SK-N-SH (cell line): ENCODE data around the gene DCAF8. TPM values are rescaled to one million over a fixed set of nuclear protein-coding genes. Genes with fewer than 3 reads are reported as not detected.

ENCODE experiments used
- CTCF ChIA-PET: fragments of 300-600, 350-600 bp; formaldehyde crosslinking; extraction: SDS; loops from one replicate; lab custom pipeline; 2021; lab: Yijun Ruan, JAX
- POLR2A ChIA-PET: fragments of 350-600 bp; sonication (Branson Sonifier 250); formaldehyde crosslinking; extraction: SDS; loops from one replicate; lab custom pipeline; 2020; ENCODE audit warnings: antibody characterized with exemption, inconsistent platforms; lab: Yijun Ruan, JAX
- DNase-seq: peaks from one replicate; pipeline ENCODE4 v3.0.0; 2012
- H2AFZ ChIP-seq: fragments of 200-600 bp; sonication (generic); 2 replicates; pipeline ENCODE4 v1.8.1; 2016; ENCODE audit warnings: antibody characterized with exemption, mild to moderate bottlenecking, low read depth
- H3F3A ChIP-seq: fragments of 200-600 bp; sonication (generic); replicated peaks from 2 replicates; pipeline ENCODE3; 2016; ENCODE audit warnings: antibody characterized with exemption, mild to moderate bottlenecking; ENCODE audit not compliant: insufficient read depth
- H3K27ac ChIP-seq, 2 experiments: fragments of 200-500 bp in 1 of 2; fragments of 200-600 bp in 1 of 2; sonication (Bioruptor generic) in 1 of 2; sonication (generic), shearing (Covaris generic) in 1 of 2; 2 replicates each; pipeline versions ENCODE4 v1.5.1 to v1.6.1; 2014 to 2016; ENCODE audit warnings: low read depth in 2 of 2, inconsistent platforms in 1 of 2, low read length in 1 of 2, mild to moderate bottlenecking in 1 of 2, mixed read lengths in 1 of 2
- H3K27me3 ChIP-seq: fragments of 200-600 bp; sonication (generic), shearing (Covaris generic); 2 replicates; pipeline ENCODE4 v1.6.1; 2016; ENCODE audit warnings: mixed run types; ENCODE audit not compliant: insufficient read depth
- H3K36me3 ChIP-seq, 2 experiments: fragments of 200-500 bp in 1 of 2; fragments of 200-600 bp in 1 of 2; sonication (Bioruptor generic) in 1 of 2; sonication (generic) in 1 of 2; replicated peaks in 1 of 2; 2 replicates each; pipeline versions ENCODE3 to v1.5.1; 2014 to 2016; ENCODE audit warnings: low read length in 1 of 2, mild to moderate bottlenecking in 1 of 2; ENCODE audit not compliant: insufficient read depth in 2 of 2, control insufficient read depth in 1 of 2
- H3K4me1 ChIP-seq, 2 experiments: fragments of 200-500 bp in 1 of 2; fragments of 200-600 bp in 1 of 2; sonication (Bioruptor generic) in 1 of 2; sonication (generic), shearing (Covaris generic) in 1 of 2; 2 replicates each; pipeline versions ENCODE4 v1.5.1 to v1.6.1; 2014 to 2016; ENCODE audit warnings: low read depth in 1 of 2, low read length in 1 of 2, mixed run types in 1 of 2; ENCODE audit not compliant: insufficient read depth in 2 of 2, control insufficient read depth in 1 of 2
- H3K4me2 ChIP-seq: fragments of 200-600 bp; sonication (generic), shearing (Covaris generic); 2 replicates; pipeline ENCODE4 v1.6.1; 2017; ENCODE audit warnings: mixed run types
- H3K4me3 ChIP-seq, 2 experiments: fragments of 200-500 bp in 1 of 2; fragments of 200-600 bp in 1 of 2; sonication (Bioruptor generic) in 1 of 2; sonication (generic), shearing (Covaris generic) in 1 of 2; 2 replicates each; pipeline versions ENCODE4 v1.5.1 to v1.8.1; 2014 to 2016; ENCODE audit warnings: low read depth in 2 of 2, inconsistent platforms in 1 of 2, low read length in 1 of 2, mild to moderate bottlenecking in 1 of 2, mixed read lengths in 1 of 2, moderate library complexity in 1 of 2
- H3K79me2 ChIP-seq: fragments of 200-600 bp; sonication (generic); 2 replicates; pipeline ENCODE4 v1.8.1; 2017; ENCODE audit warnings: mild to moderate bottlenecking; ENCODE audit not compliant: insufficient read depth
- H3K9ac ChIP-seq: fragments of 200-600 bp; sonication (generic); 2 replicates; pipeline ENCODE4 v1.6.1; 2017; ENCODE audit warnings: mixed run types
- H3K9me2 ChIP-seq: fragments of 200-600 bp; sonication (generic); 2 replicates; pipeline ENCODE4 v1.6.1; 2017; ENCODE audit warnings: mixed run types
- H3K9me3 ChIP-seq: fragments of 200-600 bp; sonication (generic); 2 replicates; pipeline ENCODE4 v1.6.1; 2017; ENCODE audit warnings: mixed run types, mild to moderate bottlenecking, moderate library complexity
- H4K20me1 ChIP-seq: fragments of 200-600 bp; sonication (generic); 2 replicates; pipeline ENCODE4 v1.6.1; 2017; ENCODE audit warnings: mild to moderate bottlenecking, mixed run types; ENCODE audit not compliant: insufficient read depth
- CHD2 ChIP-seq: fragments of 150-350 bp; IDR thresholded peaks from 2 replicates; pipeline ENCODE4 v1.6.1; 2018; ENCODE audit warnings: low read length; ENCODE audit not compliant: partially characterized antibody
- CTCF ChIP-seq: fragments of 200-600 bp; sonication (generic); IDR thresholded peaks from 2 replicates; pipeline ENCODE4 v1.6.1; 2017; ENCODE audit warnings: antibody characterized with exemption, mild to moderate bottlenecking, moderate library complexity
- EZH2phosphoT487 ChIP-seq: fragments of 200-600 bp; sonication (generic); IDR thresholded peaks from 2 replicates; pipeline ENCODE4 v1.6.1; 2017; ENCODE audit warnings: low read depth, mixed run types, mild to moderate bottlenecking, antibody characterized with exemption, moderate library complexity, borderline replicate concordance
- FOXJ3 ChIP-seq: sonication (generic); formaldehyde crosslinking; IDR thresholded peaks from 2 replicates; pipeline ENCODE4 v1.5.1; 2020; ENCODE audit warnings: mild to moderate bottlenecking, missing genetic modification reagents
- GABPA ChIP-seq: IDR thresholded peaks from 2 replicates; pipeline ENCODE4 v1.4.0; 2012; ENCODE audit warnings: low read depth, mild to moderate bottlenecking
- IRF3 ChIP-seq: fragments of 150-350 bp; IDR thresholded peaks from 2 replicates; pipeline ENCODE4 v1.6.1; 2016; ENCODE audit warnings: mild to moderate bottlenecking, low read depth, low read length
- MEF2A ChIP-seq: IDR thresholded peaks from 2 replicates; pipeline ENCODE4 v1.4.0; 2012; ENCODE audit warnings: low read depth, borderline replicate concordance
- MXI1 ChIP-seq: IDR thresholded peaks from 2 replicates; pipeline ENCODE4 v1.6.1; 2012; ENCODE audit warnings: mild to moderate bottlenecking, low read depth, low read length, improper control_type of control experiment
- NFIC ChIP-seq: IDR thresholded peaks from 2 replicates; pipeline ENCODE4 v1.4.0; 2012; ENCODE audit warnings: borderline replicate concordance
- POLR2AphosphoS5 ChIP-seq: IDR thresholded peaks from 2 replicates; pipeline ENCODE4 v1.6.1; 2012; ENCODE audit warnings: low read depth, low read length
- RAD21 ChIP-seq: IDR thresholded peaks from 2 replicates; pipeline ENCODE4 v1.6.1; 2012; ENCODE audit warnings: mild to moderate bottlenecking, low read length
- RCOR1 ChIP-seq: fragments of 150-350 bp; IDR thresholded peaks from 2 replicates; pipeline ENCODE4 v1.6.1; 2017; ENCODE audit warnings: antibody characterized with exemption, low read length
- RFX5 ChIP-seq: IDR thresholded peaks from 2 replicates; pipeline ENCODE4 v1.6.1; 2012; ENCODE audit warnings: mild to moderate bottlenecking, improper control_type of control experiment, low read length
- SIN3A ChIP-seq: IDR thresholded peaks from 2 replicates; pipeline ENCODE4 v1.6.1; 2012; ENCODE audit warnings: low read depth, mild to moderate bottlenecking, low read length, moderate library complexity, borderline replicate concordance
- SMC3 ChIP-seq: IDR thresholded peaks from 2 replicates; pipeline ENCODE4 v1.6.1; 2012; ENCODE audit warnings: low read depth, low read length, improper control_type of control experiment
- TAF1 ChIP-seq: IDR thresholded peaks from 2 replicates; pipeline ENCODE4 v1.6.1; 2012; ENCODE audit warnings: low read depth, mild to moderate bottlenecking, low read length, moderate library complexity, borderline replicate concordance
- TCF12 ChIP-seq: IDR thresholded peaks from 2 replicates; pipeline ENCODE4 v1.4.0; 2012
- TEAD4 ChIP-seq: IDR thresholded peaks from 2 replicates; pipeline ENCODE4 v1.4.0; 2012; ENCODE audit warnings: mild to moderate bottlenecking, borderline replicate concordance; ENCODE audit not compliant: insufficient read depth
- YY1 ChIP-seq: IDR thresholded peaks from 2 replicates; pipeline ENCODE4 v1.4.0; 2012; ENCODE audit warnings: low read depth, mild to moderate bottlenecking
- WGBS: methylation state at CpG from one replicate; pipeline ENCODE4 v1.1.6; 2017; ENCODE audit warnings: low lambda C conversion rate; 5-methylcytosine and 5-hydroxymethylcytosine counted together
- polyA plus RNA-seq, 3 experiments: library from polyadenylated mRNA; depleted of rRNA; stranded (reverse); fragments of >200 nt; gene quantifications; 2 replicates each; pipeline ENCODE4 v1.2.3, GENCODE V29; 2012
- TF ChIP-seq, protein P1 (sequence below): fragments of 150-350 bp; IDR thresholded peaks from 2 replicates; pipeline ENCODE4 v1.6.1; 2017; ENCODE audit warnings: antibody characterized with exemption, low read length, low read depth, borderline replicate concordance
- TF ChIP-seq, protein P2 (sequence below): IDR thresholded peaks from 2 replicates; pipeline ENCODE4 v1.6.1; 2012; ENCODE audit warnings: mild to moderate bottlenecking, low read depth, low read length, moderate library complexity
- TF ChIP-seq, protein P3 (sequence below): IDR thresholded peaks from 2 replicates; pipeline ENCODE4 v1.4.0; 2012; ENCODE audit warnings: low read depth
- TF ChIP-seq, protein P4 (sequence below): IDR thresholded peaks from 2 replicates; pipeline ENCODE4; 2012

DCAF8 gene
- polyA plus RNA-seq, 1 of the 3 experiments (the other 2 are of a cell fraction): 108 TPM

GRCh38 chr1:160193091-160193819 lies 69.1 kb downstream of the DCAF8 start:
- WGBS: 24% methylated on average over 11 of the region's 16 CpGs
- no peak overlapping the region for H3K9ac ChIP-seq
- TF ChIP-seq, protein P1, sequence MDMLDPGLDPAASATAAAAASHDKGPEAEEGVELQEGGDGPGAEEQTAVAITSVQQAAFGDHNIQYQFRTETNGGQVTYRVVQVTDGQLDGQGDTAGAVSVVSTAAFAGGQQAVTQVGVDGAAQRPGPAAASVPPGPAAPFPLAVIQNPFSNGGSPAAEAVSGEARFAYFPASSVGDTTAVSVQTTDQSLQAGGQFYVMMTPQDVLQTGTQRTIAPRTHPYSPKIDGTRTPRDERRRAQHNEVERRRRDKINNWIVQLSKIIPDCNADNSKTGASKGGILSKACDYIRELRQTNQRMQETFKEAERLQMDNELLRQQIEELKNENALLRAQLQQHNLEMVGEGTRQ: no peak; the same call in 1 of the 2 replicates
- TF ChIP-seq TEAD4 (no peak), GABPA (no peak), CTCF (peak; percentile 96), YY1 (no peak), SMC3 (peak; percentile 96), CHD2 (peak; percentile 96), RAD21 (peak; percentile 98), RCOR1 (no peak; the same call in 1 of the 2 replicates), POLR2AphosphoS5 (no peak), IRF3 (no peak), NFIC (no peak), RFX5 (peak; percentile 52; the same call in 1 of the 2 replicates), TCF12 (no peak), MEF2A (no peak), FOXJ3 (CRISPR knock-in tag) (no peak), SIN3A (0 out of 2 replicates have a peak, but pooled peaks have one; percentile 36), EZH2phosphoT487 (no peak), TAF1 (no peak), MXI1 (peak; percentile 54; the same call in 1 of the 2 replicates)
- TF ChIP-seq, protein P2, sequence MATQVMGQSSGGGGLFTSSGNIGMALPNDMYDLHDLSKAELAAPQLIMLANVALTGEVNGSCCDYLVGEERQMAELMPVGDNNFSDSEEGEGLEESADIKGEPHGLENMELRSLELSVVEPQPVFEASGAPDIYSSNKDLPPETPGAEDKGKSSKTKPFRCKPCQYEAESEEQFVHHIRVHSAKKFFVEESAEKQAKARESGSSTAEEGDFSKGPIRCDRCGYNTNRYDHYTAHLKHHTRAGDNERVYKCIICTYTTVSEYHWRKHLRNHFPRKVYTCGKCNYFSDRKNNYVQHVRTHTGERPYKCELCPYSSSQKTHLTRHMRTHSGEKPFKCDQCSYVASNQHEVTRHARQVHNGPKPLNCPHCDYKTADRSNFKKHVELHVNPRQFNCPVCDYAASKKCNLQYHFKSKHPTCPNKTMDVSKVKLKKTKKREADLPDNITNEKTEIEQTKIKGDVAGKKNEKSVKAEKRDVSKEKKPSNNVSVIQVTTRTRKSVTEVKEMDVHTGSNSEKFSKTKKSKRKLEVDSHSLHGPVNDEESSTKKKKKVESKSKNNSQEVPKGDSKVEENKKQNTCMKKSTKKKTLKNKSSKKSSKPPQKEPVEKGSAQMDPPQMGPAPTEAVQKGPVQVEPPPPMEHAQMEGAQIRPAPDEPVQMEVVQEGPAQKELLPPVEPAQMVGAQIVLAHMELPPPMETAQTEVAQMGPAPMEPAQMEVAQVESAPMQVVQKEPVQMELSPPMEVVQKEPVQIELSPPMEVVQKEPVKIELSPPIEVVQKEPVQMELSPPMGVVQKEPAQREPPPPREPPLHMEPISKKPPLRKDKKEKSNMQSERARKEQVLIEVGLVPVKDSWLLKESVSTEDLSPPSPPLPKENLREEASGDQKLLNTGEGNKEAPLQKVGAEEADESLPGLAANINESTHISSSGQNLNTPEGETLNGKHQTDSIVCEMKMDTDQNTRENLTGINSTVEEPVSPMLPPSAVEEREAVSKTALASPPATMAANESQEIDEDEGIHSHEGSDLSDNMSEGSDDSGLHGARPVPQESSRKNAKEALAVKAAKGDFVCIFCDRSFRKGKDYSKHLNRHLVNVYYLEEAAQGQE: no peak
- TF ChIP-seq, protein P3, sequence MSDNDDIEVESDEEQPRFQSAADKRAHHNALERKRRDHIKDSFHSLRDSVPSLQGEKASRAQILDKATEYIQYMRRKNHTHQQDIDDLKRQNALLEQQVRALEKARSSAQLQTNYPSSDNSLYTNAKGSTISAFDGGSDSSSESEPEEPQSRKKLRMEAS: no peak
- TF ChIP-seq, protein P4, sequence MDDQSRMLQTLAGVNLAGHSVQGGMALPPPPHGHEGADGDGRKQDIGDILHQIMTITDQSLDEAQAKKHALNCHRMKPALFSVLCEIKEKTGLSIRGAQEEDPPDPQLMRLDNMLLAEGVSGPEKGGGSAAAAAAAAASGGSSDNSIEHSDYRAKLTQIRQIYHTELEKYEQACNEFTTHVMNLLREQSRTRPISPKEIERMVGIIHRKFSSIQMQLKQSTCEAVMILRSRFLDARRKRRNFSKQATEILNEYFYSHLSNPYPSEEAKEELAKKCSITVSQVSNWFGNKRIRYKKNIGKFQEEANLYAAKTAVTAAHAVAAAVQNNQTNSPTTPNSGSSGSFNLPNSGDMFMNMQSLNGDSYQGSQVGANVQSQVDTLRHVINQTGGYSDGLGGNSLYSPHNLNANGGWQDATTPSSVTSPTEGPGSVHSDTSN: no peak

More at GRCh38 chr1:160193091-160193819, 69.1 kb downstream of the DCAF8 start:
- ChIA-PET POLR2A (interaction anchor here (0.7 to 1.1 kb wide), 2 partner anchors 58 to 69 kb away, joined by 3 read pairs; partner anchors contain the start of gene DCAF8), CTCF (interaction anchor here (0.5 to 7.5 kb wide), 63 partner anchors 10 to 228 kb away, joined by 3 to 293 read pairs (median 5); partner anchors contain the start of genes ATP1A4, IGSF8, KCNJ9 and PEA15)
- DNase-seq: peak; percentile 80
- H4K20me1 ChIP-seq: no peaks in the 10 kb centered on the region
- peaks cover 3 to 5% of the 10 kb centered on the region in 2 experiments; a peak in 2 of 4 replicates for H3K4me1 ChIP-seq
- H3K79me2 ChIP-seq: no peaks in the 10 kb centered on the region
- no peaks in the 10 kb centered on the region for H3F3A ChIP-seq
- H3K9me3 ChIP-seq: no peaks in the 10 kb centered on the region
- no peaks in the 10 kb centered on the region for H3K9me2 ChIP-seq
- H3K36me3 ChIP-seq: no peaks in the 10 kb centered on the region
- H3K27ac ChIP-seq: peak overlapping the region in 1 of 2 experiments; percentile 11; a peak in 1 of 4 replicates
- peak overlapping the region; percentile 49; the same call in 1 of the 2 replicates for H3K4me2 ChIP-seq
- no peaks in the 10 kb centered on the region for H3K27me3 ChIP-seq
- peak overlapping the region; percentile 79; the same call in 1 of the 2 replicates for H2AFZ ChIP-seq
- peak overlapping the region in 1 of 2 experiments; percentile 25; a peak in 1 of 4 replicates for H3K4me3 ChIP-seq
